PC-3 (cell line): Measurements from ENCODE around the gene GBX2. TPM values are rescaled to one million over a fixed set of nuclear protein-coding genes. Genes with fewer than 3 reads are reported as not detected.

Experiments used
- ATAC-seq: fragments of 200-7000 bp; cut with Tn5 transposase; 2 replicates; pipeline ENCODE4 v1.9.1; 2020; ENCODE audit warnings: mild to moderate bottlenecking, moderate library complexity
- BruUV-seq: library from RNA; stranded (reverse); fragments of 400-500 nt; replicated peaks from 2 replicates; lab custom pipeline; 2021; lab: Mats Ljungman, UMichigan
- CTCF ChIA-PET: fragments of 300-600 bp; sonication (Branson Sonifier 250); formaldehyde crosslinking; loops from one replicate; lab custom pipeline; 2022; ENCODE audit warnings: antibody characterized with exemption; lab: Charles Lee
- POLR2A ChIA-PET: fragments of 300-600 bp; sonication (Branson Sonifier 250); formaldehyde crosslinking; loops from one replicate; lab custom pipeline; 2022; ENCODE audit warnings: antibody characterized with exemption; ENCODE audit not compliant: unreplicated experiment; lab: Charles Lee
- DNase-seq: peaks from one replicate; pipeline ENCODE4 v3.0.0-alpha.2; 2015
- H2AFZ ChIP-seq: fragments of 300-600 bp; sonication (generic); 2 replicates; pipeline ENCODE4 v1.6.0; 2016; ENCODE audit warnings: antibody characterized with exemption, low read length
- H3F3A ChIP-seq: fragments of 300-600 bp; sonication (generic); one replicate; pipeline ENCODE4 v1.6.0; 2017; ENCODE audit warnings: antibody characterized with exemption, low read length, control low read depth, mild to moderate bottlenecking; ENCODE audit not compliant: unreplicated experiment
- H3K27ac ChIP-seq: fragments of 300-600 bp; sonication (generic); 2 replicates; pipeline ENCODE4 v1.5.1; 2016; ENCODE audit warnings: mild to moderate bottlenecking, low read length
- H3K27me3 ChIP-seq: fragments of 300-600 bp; sonication (generic); 2 replicates; pipeline ENCODE4 v1.6.1; 2016; ENCODE audit warnings: low read length, mixed read lengths
- H3K36me3 ChIP-seq: fragments of 300-600 bp; sonication (generic); 2 replicates; pipeline ENCODE4 v1.6.1; 2016; ENCODE audit warnings: low read depth, mixed run types, low read length, mixed read lengths
- H3K4me1 ChIP-seq: fragments of 300-600 bp; sonication (generic); 2 replicates; pipeline ENCODE4 v1.5.1; 2016; ENCODE audit warnings: low read length; ENCODE audit not compliant: insufficient read depth
- H3K4me2 ChIP-seq: fragments of 300-600 bp; sonication (generic); 2 replicates; pipeline ENCODE4 v1.6.0; 2016; ENCODE audit warnings: low read length
- H3K4me3 ChIP-seq: fragments of 300-600 bp; sonication (generic); 2 replicates; pipeline ENCODE4 v1.5.1; 2016; ENCODE audit warnings: mild to moderate bottlenecking, low read length, mixed read lengths
- H3K79me2 ChIP-seq: fragments of 300-600 bp; sonication (generic); 2 replicates; pipeline ENCODE4 v1.6.1; 2017; ENCODE audit warnings: low read length, mixed read lengths
- H3K9ac ChIP-seq: fragments of 300-600 bp; sonication (generic); 2 replicates; pipeline ENCODE4 v1.6.0; 2016; ENCODE audit warnings: mild to moderate bottlenecking, low read length
- H3K9me2 ChIP-seq: fragments of 300-600 bp; sonication (generic); replicated peaks from 2 replicates; pipeline ENCODE4 v1.6.1; 2016; ENCODE audit warnings: mixed run types, low read length, mixed read lengths
- H3K9me3 ChIP-seq: fragments of 300-600 bp; sonication (generic); 2 replicates; pipeline ENCODE4 v1.6.1; 2016; ENCODE audit warnings: low read length, mixed read lengths
- H4K20me1 ChIP-seq: fragments of 300-600 bp; sonication (generic); 2 replicates; pipeline ENCODE4 v1.6.1; 2016; ENCODE audit warnings: low read length, mixed read lengths
- CTCF ChIP-seq: fragments of 300-600 bp; sonication (generic); conservative IDR thresholded peaks from 2 replicates; pipeline ENCODE4 v1.5.1; 2017; ENCODE audit warnings: antibody characterized with exemption, low read depth, mild to moderate bottlenecking, low read length
- EZH2 ChIP-seq: fragments of 300-600 bp; sonication (generic); IDR thresholded peaks from one replicate; pipeline ENCODE4 v1.6.1; 2017; ENCODE audit warnings: antibody characterized with exemption, mild to moderate bottlenecking, low read length; ENCODE audit not compliant: unreplicated experiment
- EZH2phosphoT487 ChIP-seq: fragments of 300-600 bp; sonication (generic); IDR thresholded peaks from 2 replicates; pipeline ENCODE4 v1.6.1; 2018; ENCODE audit warnings: mild to moderate bottlenecking, antibody characterized with exemption, low read length, borderline replicate concordance
- intact Hi-C: fragments of 100-400 bp; cut with micrococcal nuclease; formaldehyde crosslinking; loops from 2 replicates; pipeline ENCODE4 v1.9.0; 2023
- total RNA-seq: library from RNA; depleted of rRNA; stranded (reverse); fragments of >200 nt; gene quantifications from 2 replicates; pipeline ENCODE4 v1.2.3, GENCODE V29; 2014

Gene GBX2
- total RNA-seq, 1 experiment from 2014 or later, result 30.5 TPM

DNA sequence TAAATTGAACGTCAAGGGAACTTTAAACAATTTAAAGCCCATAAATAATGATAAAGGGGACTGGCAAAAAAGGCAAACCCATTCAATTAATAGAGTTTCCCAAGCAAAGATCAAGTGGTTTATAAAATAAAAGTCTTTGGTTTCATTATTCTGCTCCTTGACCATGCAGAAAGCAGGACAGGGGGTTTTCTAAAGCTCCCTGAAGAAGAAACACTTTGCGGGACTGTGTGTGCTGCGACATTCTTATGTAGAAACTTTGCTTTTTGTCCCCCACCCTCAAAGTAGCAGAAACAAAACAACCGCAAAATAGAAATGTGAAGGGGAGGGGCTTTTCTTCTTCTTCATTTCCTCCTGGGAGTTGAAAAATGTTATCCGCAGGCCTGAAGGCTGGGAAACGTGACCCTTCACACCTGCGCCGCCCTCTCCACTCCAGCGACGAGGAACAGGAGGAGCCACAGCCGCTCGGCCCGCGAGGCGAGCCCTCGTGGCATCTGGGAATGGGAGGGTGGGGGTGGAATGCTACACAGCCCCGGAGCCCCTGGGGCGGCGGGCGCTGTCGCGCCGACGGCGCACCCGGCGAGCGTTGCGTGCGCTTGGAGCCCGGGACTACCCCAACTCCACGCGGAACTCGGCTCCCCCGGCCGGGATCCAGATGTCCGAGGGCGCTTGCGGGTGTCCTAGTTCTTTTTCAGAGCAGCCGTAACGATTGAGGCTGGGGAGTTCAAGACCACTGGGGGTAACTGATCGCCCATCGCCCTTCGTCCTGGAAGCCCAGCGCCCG is 4.3 kb upstream of the GBX2 start:
- ChIA-PET POLR2A (no interaction called here), CTCF (no interaction called here)
- DNase-seq (no peak), ATAC-seq (no peak)
- H3K27me3 ChIP-seq, result no peaks in the 10 kb centered on the region
- peaks cover 13% of the 10 kb centered on the region for H3K4me1 ChIP-seq
- H3K9me3 ChIP-seq, result no peaks in the 10 kb centered on the region
- no peak overlapping the region for H2AFZ ChIP-seq
- no peaks in the 10 kb centered on the region for H3K9me2 ChIP-seq
- TF ChIP-seq CTCF, result no peak
- no peak for TF ChIP-seq EZH2
- no peak for TF ChIP-seq EZH2phosphoT487
- no peak overlapping the region for H3K9ac ChIP-seq
- H3K79me2 ChIP-seq, result peaks cover 12% of the 10 kb centered on the region; the same call in 1 of the 2 replicates
- no peaks in the 10 kb centered on the region for H4K20me1 ChIP-seq
- no TSS peak for BruUV-seq
- H3F3A ChIP-seq, result no peaks in the 10 kb centered on the region
- H3K4me3 ChIP-seq, result no peak overlapping the region
- intact Hi-C loops, result no loop called here
- H3K4me2 ChIP-seq, result no peak overlapping the region
- H3K27ac ChIP-seq, result no peak overlapping the region
- no peaks in the 10 kb centered on the region for H3K36me3 ChIP-seq

DNA sequence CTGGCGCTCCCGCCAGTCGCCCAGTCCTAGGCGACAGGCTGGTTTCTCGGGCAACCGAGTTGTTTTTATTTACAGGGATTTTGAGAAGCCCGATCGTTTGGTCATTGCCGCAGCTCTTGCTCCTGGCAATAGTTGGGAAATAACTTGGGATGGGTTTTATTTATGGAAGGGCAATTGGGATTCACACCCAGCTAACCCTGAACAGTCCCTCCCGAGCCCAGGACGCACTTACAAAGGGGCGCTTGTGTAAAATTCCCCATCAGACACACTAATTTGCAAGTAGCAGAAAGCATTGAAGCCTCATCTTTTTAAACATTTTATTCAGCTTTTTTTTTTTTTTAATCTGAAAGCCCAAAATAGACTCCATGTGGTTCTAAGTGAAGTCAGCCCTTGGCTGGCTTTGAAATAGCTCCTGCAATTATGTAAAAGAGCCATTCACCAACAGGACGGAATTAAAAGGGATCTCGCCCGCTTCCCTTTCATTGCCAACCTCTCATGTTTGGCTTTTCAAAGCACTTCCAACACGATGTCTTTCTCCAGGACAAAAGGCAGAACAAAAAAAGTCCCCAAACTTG is 3.6 kb upstream of the GBX2 start:
- H3K36me3 ChIP-seq, result no peaks in the 10 kb centered on the region
- H3K9me2 ChIP-seq, result no peaks in the 10 kb centered on the region
- no peaks in the 10 kb centered on the region for H3F3A ChIP-seq
- no peak overlapping the region for H3K9ac ChIP-seq
- ATAC-seq (no peak), DNase-seq (no peak)
- H2AFZ ChIP-seq, result no peak overlapping the region
- no peaks in the 10 kb centered on the region for H3K9me3 ChIP-seq
- no peak overlapping the region for H3K4me3 ChIP-seq
- ChIA-PET CTCF (interaction anchor here (0.6 kb wide), 1 partner anchor 17 kb away, joined by 4 read pairs; no protein-coding TSS in a partner anchor), POLR2A (no interaction called here)
- H3K79me2 ChIP-seq, result peaks cover 19% of the 10 kb centered on the region
- TF ChIP-seq EZH2phosphoT487 (no peak), CTCF (no peak), EZH2 (no peak)
- H4K20me1 ChIP-seq, result no peaks in the 10 kb centered on the region
- no peak overlapping the region for H3K27ac ChIP-seq
- peaks cover 13% of the 10 kb centered on the region for H3K4me1 ChIP-seq
- intact Hi-C loops, result no loop called here
- no TSS peak for BruUV-seq
- H3K27me3 ChIP-seq, result no peaks in the 10 kb centered on the region
- no peak overlapping the region for H3K4me2 ChIP-seq

- no peak overlapping the region for H3K4me3 ChIP-seq
- no peak overlapping the region for H3K27ac ChIP-seq
- H4K20me1 ChIP-seq, result no peaks in the 10 kb centered on the region
- POLR2A ChIA-PET, result no interaction called here
- H3K27me3 ChIP-seq, result no peaks in the 10 kb centered on the region
- H3K79me2 ChIP-seq, result peaks cover 24% of the 10 kb centered on the region
- DNase-seq, result no peak
- no TSS peak for BruUV-seq
- no peaks in the 10 kb centered on the region for H3K36me3 ChIP-seq
- no peak for ATAC-seq
- no peaks in the 10 kb centered on the region for H3K9me3 ChIP-seq
- no peak overlapping the region for H2AFZ ChIP-seq
- CTCF ChIA-PET, result interaction anchor here (0.6 kb wide), 1 partner anchor 17 kb away, joined by 4 read pairs; no protein-coding TSS in a partner anchor
- H3K4me1 ChIP-seq, result peaks cover 13% of the 10 kb centered on the region
- TF ChIP-seq EZH2 (no peak), EZH2phosphoT487 (no peak), CTCF (no peak)
- H3K4me2 ChIP-seq, result no peak overlapping the region
- no peak overlapping the region for H3K9ac ChIP-seq
- no peaks in the 10 kb centered on the region for H3F3A ChIP-seq
- intact Hi-C loops, result no loop called here
- no peaks in the 10 kb centered on the region for H3K9me2 ChIP-seq
These were observed 3.0 kb upstream of the GBX2 start for GRCh38 chr2:236171181-236171679.
